ENCODE measurements around the gene CAPNS1. TPM values are rescaled to one million over a fixed set of nuclear protein-coding genes. Genes with fewer than 3 reads are reported as not detected.

CAPNS1 gene
- total and polyA plus RNA-seq, 7 donors, result 464 to 626 (median 484) TPM

GRCh38 chr19:36093687-36094086 is 46.2 kb upstream of the CAPNS1 start:
- 63 to 81% (median 66%) methylated on average over 6 of the region's 6 CpGs for WGBS, 3 donors
- DNase-seq, result no peak
- Histone ChIP-seq H3K4me1 (no peaks in the 10 kb centered on the region), H3K36me3 (ENCODE audit: insufficient read depth in 1 of 2, low read depth in 1 of 2) (no peaks in the 10 kb centered on the region), H3K4me3 (no peak overlapping the region), H3K27ac (no peak overlapping the region), H3K9me3 (no peaks in the 10 kb centered on the region), H3K27me3 (ENCODE audit: insufficient read depth in 3 of 3, low read length in 2 of 3) (no peaks in the 10 kb centered on the region)
- ATAC-seq, result no peak
- no peak for TF ChIP-seq CTCF (IDR thresholded peaks at IDR 0.05)
- intact Hi-C loops (cut with DNase I), result no loop called here

- Histone ChIP-seq H3K36me3 (ENCODE audit: insufficient read depth in 1 of 2, low read depth in 1 of 2) (no peaks in the 10 kb centered on the region), H3K9me3 (no peaks in the 10 kb centered on the region), H3K4me1 (peaks cover 17% of the 10 kb centered on the region), H3K27me3 (ENCODE audit: insufficient read depth in 3 of 3, low read length in 2 of 3) (no peaks in the 10 kb centered on the region), H3K27ac (no peak overlapping the region), H3K4me3 (no peak overlapping the region)
- intact Hi-C loops (cut with DNase I), result no loop called here
- no peak for TF ChIP-seq CTCF (IDR thresholded peaks at IDR 0.05)
- no peak for DNase-seq
- ATAC-seq, result no peak
- 81% methylated on average over 6 of the region's 6 CpGs for WGBS, 3 donors
Measured at GRCh38 chr19:36097036-36097435, 42.8 kb upstream of the CAPNS1 start.

GRCh38 chr19:36099166-36099785 is 40.6 kb upstream of the CAPNS1 start:
- Histone ChIP-seq H3K36me3 (ENCODE audit: insufficient read depth in 1 of 2, low read depth in 1 of 2) (no peaks in the 10 kb centered on the region), H3K27me3 (ENCODE audit: insufficient read depth in 3 of 3, low read length in 2 of 3) (no peaks in the 10 kb centered on the region), H3K4me1 (peaks cover 17% of the 10 kb centered on the region), H3K9me3 (no peaks in the 10 kb centered on the region), H3K27ac (no peak overlapping the region), H3K4me3 (no peak overlapping the region)
- DNase-seq (no peak), ATAC-seq (no peak)
- TF ChIP-seq CTCF (IDR thresholded peaks at IDR 0.05), result no peak
- 75 to 86% (median 80%) methylated on average over 18 to 19 of the region's 19 CpGs for WGBS, 3 donors
- intact Hi-C loops (cut with DNase I), result no loop called here

- no peak for TF ChIP-seq CTCF (IDR thresholded peaks at IDR 0.05)
- peak overlapping the region; percentile 41 for H3K27ac ChIP-seq
- H3K36me3 ChIP-seq (ENCODE audit: insufficient read depth in 1 of 2, low read depth in 1 of 2), result peaks cover 0 to 4% of the 10 kb centered on the region in 2 donors
- intact Hi-C loops (cut with DNase I), result loop anchor here in 1 of 2 donors (5.0 kb wide), 1 partner anchor 38 kb away; no protein-coding TSS in a partner anchor
- 23 to 56% (median 32%) methylated on average over 5 of the region's 5 CpGs for WGBS, 3 donors
- peak overlapping the region; percentile 39 for H3K4me3 ChIP-seq
- no peaks in the 10 kb centered on the region for H3K9me3 ChIP-seq
- no peaks in the 10 kb centered on the region for H3K27me3 ChIP-seq (ENCODE audit: insufficient read depth in 3 of 3, low read length in 2 of 3)
- H3K4me1 ChIP-seq, result peaks cover 17% of the 10 kb centered on the region
- ATAC-seq (peak; percentile 23 to 87 (median 71)), DNase-seq (peak in 1 of 2 donors; percentile 72)
Measured at GRCh38 chr19:36100476-36100875, 39.4 kb upstream of the CAPNS1 start.
